HepG2 (cell line): ENCODE results near the gene AKAP8. TPM values are rescaled to one million over a fixed set of nuclear protein-coding genes. Genes with fewer than 3 reads are reported as not detected.
A peak's percentile ranks its signal among the peaks of the same experiment; 100 is the strongest.

Source experiments
- GRHL1 ChIP-seq: sonication (generic); formaldehyde crosslinking; conservative IDR thresholded peaks from 2 replicates; pipeline ENCODE4 v1.8.0; 2022; ENCODE audit warnings: missing genetic modification reagents
- HOXA7 ChIP-seq: sonication (generic); formaldehyde crosslinking; IDR thresholded peaks from 2 replicates; pipeline ENCODE4 v1.8.1; 2022; ENCODE audit warnings: mild to moderate bottlenecking, missing genetic modification reagents, moderate library complexity
- ISL2 ChIP-seq: sonication (generic); formaldehyde crosslinking; IDR thresholded peaks from 2 replicates; pipeline ENCODE4 v1.5.0; 2020; ENCODE audit warnings: missing genetic modification reagents
- KAT2B ChIP-seq: fragments of 150-350 bp; IDR thresholded peaks from 2 replicates; pipeline ENCODE4 v1.6.1; 2014; ENCODE audit warnings: low read depth, low read length, borderline replicate concordance
- KDM2A ChIP-seq: sonication (generic); formaldehyde crosslinking; IDR thresholded peaks from 2 replicates; pipeline ENCODE4 v1.4.0; 2020; ENCODE audit warnings: low read depth, missing genetic modification reagents, borderline replicate concordance
- KDM5A ChIP-seq: fragments of 200-600 bp; sonication (generic); IDR thresholded peaks from 2 replicates; pipeline ENCODE4 v1.7.0; 2018; ENCODE audit warnings: antibody characterized with exemption, mild to moderate bottlenecking, low read length, borderline replicate concordance
- NBN ChIP-seq: fragments of 450-650 bp; conservative IDR thresholded peaks from 2 replicates; pipeline ENCODE4 v1.6.1; 2017
- NR1H2 ChIP-seq: sonication (generic); formaldehyde crosslinking; IDR thresholded peaks from 2 replicates; pipeline ENCODE4 v1.8.1; 2022; ENCODE audit warnings: low read depth, missing genetic modification reagents, borderline replicate concordance
- PHF20 ChIP-seq: sonication (generic); formaldehyde crosslinking; IDR thresholded peaks from 2 replicates; pipeline ENCODE4 v1.5.0; 2020; ENCODE audit warnings: mild to moderate bottlenecking, missing genetic modification reagents
- RELA ChIP-seq: sonication (generic); formaldehyde crosslinking; IDR thresholded peaks from 2 replicates; pipeline ENCODE4 v1.4.0; 2020; ENCODE audit warnings: missing genetic modification reagents
- RFX1 ChIP-seq: fragments of 450-650 bp; IDR thresholded peaks from 2 replicates; pipeline ENCODE4 v1.6.1; 2017
- RFXAP ChIP-seq: sonication (generic); formaldehyde crosslinking; IDR thresholded peaks from 2 replicates; pipeline ENCODE4 v1.4.0; 2020; ENCODE audit warnings: missing genetic modification reagents, borderline replicate concordance
- RORA ChIP-seq: sonication (generic); formaldehyde crosslinking; IDR thresholded peaks from 2 replicates; pipeline ENCODE4 v1.5.0; 2020; ENCODE audit warnings: mild to moderate bottlenecking, missing genetic modification reagents, moderate library complexity
- TAF1 ChIP-seq: sonication (generic); formaldehyde crosslinking; IDR thresholded peaks from 2 replicates; pipeline ENCODE4 v1.4.0; 2020; ENCODE audit warnings: missing genetic modification reagents
- XBP1 ChIP-seq: sonication (generic); formaldehyde crosslinking; IDR thresholded peaks from 2 replicates; pipeline ENCODE4 v1.5.0; 2020; ENCODE audit warnings: missing genetic modification reagents
- ZC3H4 ChIP-seq: sonication (generic); formaldehyde crosslinking; IDR thresholded peaks from 2 replicates; pipeline ENCODE4 v1.4.0; 2020; ENCODE audit warnings: missing genetic modification reagents, borderline replicate concordance
- ZMAT3 ChIP-seq: sonication (generic); formaldehyde crosslinking; conservative IDR thresholded peaks from 2 replicates; pipeline ENCODE4 v1.7.0; 2021; ENCODE audit warnings: missing genetic modification reagents
- ZNF136 ChIP-seq: sonication (generic); formaldehyde crosslinking; IDR thresholded peaks from 2 replicates; pipeline ENCODE4 v1.8.1; 2022; ENCODE audit warnings: low read depth, mild to moderate bottlenecking, moderate library complexity, missing genetic modification reagents
- ZNF280B ChIP-seq: sonication (generic); formaldehyde crosslinking; IDR thresholded peaks from 2 replicates; pipeline ENCODE4 v1.5.0; 2020; ENCODE audit warnings: missing genetic modification reagents, mild to moderate bottlenecking, borderline replicate concordance
- ZNF441 ChIP-seq: sonication (generic); formaldehyde crosslinking; IDR thresholded peaks from 2 replicates; pipeline ENCODE4 v1.7.0; 2021; ENCODE audit warnings: missing genetic modification reagents, borderline replicate concordance
- ZNF510 ChIP-seq: sonication (generic); formaldehyde crosslinking; IDR thresholded peaks from 2 replicates; pipeline ENCODE4 v1.4.0; 2020; ENCODE audit warnings: low read depth, mild to moderate bottlenecking, missing genetic modification reagents
- ZSCAN20 ChIP-seq: sonication (generic); formaldehyde crosslinking; IDR thresholded peaks from 2 replicates; pipeline ENCODE4 v1.4.0; 2020; ENCODE audit warnings: missing genetic modification reagents, mild to moderate bottlenecking, borderline replicate concordance
- polyA plus RNA-seq, 8 experiments: library from polyadenylated mRNA; depleted of rRNA in 3 of 8; stranded (reverse) in 7 of 8; unstranded in 1 of 8; fragments of >200 nt; fragmentation: Illumina TruSeq in 4 of 8; extraction: Trizol in 4 of 8; gene quantifications; 2 replicates each; pipeline versions ENCODE4 v1.2.1 to v1.2.3, GENCODE V29; 2011 to 2016; ENCODE audit warnings: low read depth in 4 of 8, missing spikeins in 1 of 8, mixed read lengths in 1 of 8; ENCODE audit not compliant: insufficient read depth in 1 of 8
- total RNA-seq, 5 experiments: library from RNA; depleted of rRNA; stranded (reverse); fragments of >200 nt; fragmentation: Illumina TruSeq; extraction: Trizol; gene quantifications; 2 replicates each; pipeline ENCODE4 v1.2.3, GENCODE V29; 2016; ENCODE audit warnings: low read depth in 1 of 5
- TF ChIP-seq, protein P1 (sequence below): sonication (generic); formaldehyde crosslinking; IDR thresholded peaks from 2 replicates; pipeline ENCODE4 v1.9.0; 2021; ENCODE audit warnings: missing genetic modification reagents, borderline replicate concordance
- TF ChIP-seq, protein P2 (sequence below), 2 experiments: sonication (generic) in 1 of 2; formaldehyde crosslinking in 1 of 2; IDR thresholded peaks; 2 replicates each; pipeline versions ENCODE4 v1.5.1 to v1.6.1; 2011 to 2020; ENCODE audit warnings: borderline replicate concordance in 1 of 2, low read depth in 1 of 2, low read length in 1 of 2, mild to moderate bottlenecking in 1 of 2, missing genetic modification reagents in 1 of 2, moderate library complexity in 1 of 2

Gene AKAP8
- total and polyA plus RNA-seq, 2 of the 13 experiments (the other 11 are each of a cell fraction or from before 2014, with no cell fraction given): 15.9 to 22.1 TPM

DNA sequence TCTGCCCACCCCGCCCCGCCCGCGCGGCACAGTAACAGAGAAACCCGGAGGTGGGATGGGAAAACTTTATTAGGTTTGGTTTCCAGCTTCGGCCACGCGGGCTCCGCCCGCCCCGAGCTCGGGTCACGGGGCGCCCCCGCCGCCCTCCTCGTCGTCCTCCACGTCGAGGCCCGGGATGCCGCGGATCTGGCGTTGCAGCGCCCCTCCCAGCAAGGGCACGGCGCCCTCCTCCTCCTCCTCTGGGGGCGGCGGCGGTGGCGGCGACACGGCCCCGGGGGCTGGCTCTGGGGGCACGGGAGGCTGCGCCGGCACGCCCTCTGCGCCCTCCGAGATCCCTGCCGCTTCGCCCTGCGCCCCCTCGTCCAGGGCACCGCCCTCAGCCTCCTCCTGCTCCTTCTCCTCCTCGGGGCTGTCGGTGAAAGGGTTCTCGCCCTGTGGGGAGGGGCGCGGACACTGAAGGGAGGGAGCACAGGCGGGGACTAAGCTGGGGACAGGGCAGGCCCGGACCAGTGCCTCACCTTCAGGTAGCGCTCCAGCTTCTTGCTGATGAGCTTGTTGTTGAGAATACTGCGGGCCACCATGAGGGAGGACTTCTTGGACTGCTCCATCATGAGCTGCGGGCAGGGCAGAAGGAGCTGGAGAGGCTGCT is 536 bp upstream of the AKAP8 start (continued):
- TF ChIP-seq PHF20: no peak; the same call in 1 of the 2 replicates
- no peak for TF ChIP-seq KAT2B
- TF ChIP-seq NR1H2 (CRISPR knock-in tag): no peak
- no peak for TF ChIP-seq ZNF510 (CRISPR knock-in tag)
- 0 out of 2 replicates have a peak, but pooled peaks have one; percentile 11 for TF ChIP-seq ISL2
- 0 out of 2 replicates have a peak, but pooled peaks have one; percentile 44 for TF ChIP-seq RFXAP (CRISPR knock-in tag)
- TF ChIP-seq, protein P1, sequence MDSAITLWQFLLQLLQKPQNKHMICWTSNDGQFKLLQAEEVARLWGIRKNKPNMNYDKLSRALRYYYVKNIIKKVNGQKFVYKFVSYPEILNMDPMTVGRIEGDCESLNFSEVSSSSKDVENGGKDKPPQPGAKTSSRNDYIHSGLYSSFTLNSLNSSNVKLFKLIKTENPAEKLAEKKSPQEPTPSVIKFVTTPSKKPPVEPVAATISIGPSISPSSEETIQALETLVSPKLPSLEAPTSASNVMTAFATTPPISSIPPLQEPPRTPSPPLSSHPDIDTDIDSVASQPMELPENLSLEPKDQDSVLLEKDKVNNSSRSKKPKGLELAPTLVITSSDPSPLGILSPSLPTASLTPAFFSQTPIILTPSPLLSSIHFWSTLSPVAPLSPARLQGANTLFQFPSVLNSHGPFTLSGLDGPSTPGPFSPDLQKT: no peak
- TF ChIP-seq KDM5A: peak; percentile 52; the same call in 1 of the 2 replicates
- TF ChIP-seq ZSCAN20 (CRISPR knock-in tag): 0 out of 2 replicates have a peak, but pooled peaks have one; percentile 40
- peak; percentile 14; the same call in 1 of the 2 replicates for TF ChIP-seq ZNF280B (CRISPR knock-in tag)
- TF ChIP-seq, protein P2, sequence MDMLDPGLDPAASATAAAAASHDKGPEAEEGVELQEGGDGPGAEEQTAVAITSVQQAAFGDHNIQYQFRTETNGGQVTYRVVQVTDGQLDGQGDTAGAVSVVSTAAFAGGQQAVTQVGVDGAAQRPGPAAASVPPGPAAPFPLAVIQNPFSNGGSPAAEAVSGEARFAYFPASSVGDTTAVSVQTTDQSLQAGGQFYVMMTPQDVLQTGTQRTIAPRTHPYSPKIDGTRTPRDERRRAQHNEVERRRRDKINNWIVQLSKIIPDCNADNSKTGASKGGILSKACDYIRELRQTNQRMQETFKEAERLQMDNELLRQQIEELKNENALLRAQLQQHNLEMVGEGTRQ (IDR thresholded peaks at IDR 0.05; ENCODE audit: low read depth, low read length): no peak
- TF ChIP-seq, protein P2 (CRISPR knock-in tag; IDR thresholded peaks at IDR 0.05; ENCODE audit: borderline replicate concordance): no peak; the same call in 1 of the 2 replicates
- TF ChIP-seq RELA (CRISPR knock-in tag): no peak
- no peak; the same call in 1 of the 2 replicates for TF ChIP-seq ZMAT3 (CRISPR knock-in tag)
- no peak for TF ChIP-seq RORA
- TF ChIP-seq GRHL1 (CRISPR knock-in tag): no peak; the same call in 1 of the 2 replicates
- TF ChIP-seq NBN: no peak
- no peak for TF ChIP-seq KDM2A (CRISPR knock-in tag)
- TF ChIP-seq RFX1: no peak
- TF ChIP-seq ZNF441 (CRISPR knock-in tag): no peak
- TF ChIP-seq HOXA7 (CRISPR knock-in tag): no peak
- TF ChIP-seq XBP1 (CRISPR knock-in tag): no peak
- no peak for TF ChIP-seq ZC3H4 (CRISPR knock-in tag)
- TF ChIP-seq TAF1 (CRISPR knock-in tag): peak; percentile 30; the same call in 1 of the 2 replicates
- TF ChIP-seq ZNF136 (CRISPR knock-in tag): no peak
